Stimulated activated CD8-positive, alpha-beta memory T cell treated with anti-CD3 and anti-CD28 coated beads, Interleukin-7, amount 100 ng/mL, for 1 hour (primary cell): ENCODE measurements around the gene PGS1.

Source experiments
- DNase-seq, 2 donors: peaks; one replicate each; pipeline ENCODE4 v3.0.0-alpha.2; 2020; ENCODE audit warnings: low read depth in 2 of 2

PGS1 gene

DNA sequence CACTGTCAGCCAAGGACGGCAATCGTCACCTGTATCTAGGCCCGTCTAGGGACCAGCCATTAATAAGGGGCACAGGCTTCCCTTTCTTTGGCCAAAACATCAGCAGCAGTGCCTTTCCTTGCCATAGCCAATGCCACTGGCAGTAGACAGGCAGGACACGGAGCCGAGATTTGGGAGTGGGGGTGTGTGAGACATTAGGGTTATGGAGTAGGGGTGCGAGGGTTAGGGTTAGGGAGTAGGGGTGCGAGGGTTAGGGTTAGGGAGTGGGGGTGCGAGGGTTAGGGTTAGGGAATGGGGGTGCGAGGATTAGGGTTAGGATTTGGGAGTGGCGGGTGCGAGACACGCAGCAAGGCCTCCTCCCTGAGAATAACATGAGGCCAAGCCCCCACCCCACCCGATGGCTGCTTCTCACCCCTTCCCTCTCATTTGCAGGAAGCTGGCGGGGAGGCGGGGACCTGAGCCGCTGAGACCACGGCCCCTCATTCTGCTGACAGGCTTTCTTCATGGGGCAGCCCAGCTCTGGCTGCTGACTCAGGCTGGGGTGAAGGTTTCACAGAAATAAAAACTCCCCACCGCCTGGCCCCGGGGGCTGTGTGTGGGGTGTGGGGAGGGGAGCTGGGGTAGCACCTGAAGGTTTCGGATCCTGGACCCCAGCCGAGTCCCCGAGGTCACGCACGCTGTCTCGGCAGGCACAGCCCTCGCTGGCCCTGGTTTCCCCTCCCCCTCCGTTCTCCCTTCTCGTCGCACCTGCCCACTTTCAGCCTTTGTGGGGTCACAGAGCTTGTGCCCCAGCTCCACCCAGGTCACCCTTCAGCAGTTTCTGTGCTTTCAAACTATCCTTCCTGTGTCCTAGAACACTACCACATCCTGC is 93.8 kb downstream of the PGS1 start:
- DNase-seq = no peak

DNA sequence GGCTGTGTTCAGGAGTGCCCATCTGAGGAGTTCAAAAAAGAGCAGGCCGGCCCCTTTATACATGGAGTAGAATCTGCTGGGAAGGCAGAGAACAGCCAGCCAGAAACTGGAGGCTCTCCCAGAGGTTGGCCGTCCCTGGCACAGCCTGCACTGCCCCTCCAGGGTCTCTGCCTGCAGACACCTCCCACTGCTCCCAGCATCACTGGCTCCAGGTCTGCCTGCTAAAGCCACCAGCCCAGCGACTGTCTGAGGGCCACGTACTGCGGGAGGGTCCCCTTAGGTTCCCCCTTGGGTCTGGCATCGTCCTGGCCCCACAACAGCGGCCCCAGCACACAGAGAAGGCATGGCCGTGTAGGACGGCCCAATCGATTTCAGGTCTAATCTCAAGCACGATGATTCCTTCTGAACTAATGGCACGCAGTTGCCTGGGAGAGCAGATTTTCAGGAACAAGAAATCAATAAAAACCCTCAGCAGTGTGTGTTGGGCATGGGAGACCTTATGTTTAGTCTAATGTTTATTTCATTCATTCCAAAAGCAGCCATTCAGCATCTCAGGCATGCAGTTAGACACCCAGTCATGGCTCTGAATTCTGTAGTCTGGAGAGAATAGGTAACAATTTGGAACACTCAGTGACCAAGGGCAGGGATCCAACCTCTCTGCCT is 95.6 kb downstream of the PGS1 start:
- DNase-seq = no peak
